Activated T-helper 1 cell treated with anti-CD3 and anti-CD28 coated beads, Interleukin-2, amount 50 U/mL, for 16 hours (primary cell): ENCODE data around the gene MOB3A.
"Not testable (repeated sequence)": the region's sequence is repeated elsewhere in the genome, so short reads cannot be mapped to it uniquely, and the experiment has no call there.

Experiments used
- DNase-seq, 2 donors: peaks; one replicate each; pipeline ENCODE4 v3.0.0-alpha.2; 2020; ENCODE audit warnings: low read depth in 1 of 2, low spot score in 1 of 2

Gene MOB3A

GRCh38 chr19:2096034-2096479, at the start of gene MOB3A:
TSS of gene MOB3A (minus strand) at chr19:2096326. CDS start at chr19:2078560, 17,766 bp downstream.
- DNase-seq = peak; percentile 67 to 80

DNA sequence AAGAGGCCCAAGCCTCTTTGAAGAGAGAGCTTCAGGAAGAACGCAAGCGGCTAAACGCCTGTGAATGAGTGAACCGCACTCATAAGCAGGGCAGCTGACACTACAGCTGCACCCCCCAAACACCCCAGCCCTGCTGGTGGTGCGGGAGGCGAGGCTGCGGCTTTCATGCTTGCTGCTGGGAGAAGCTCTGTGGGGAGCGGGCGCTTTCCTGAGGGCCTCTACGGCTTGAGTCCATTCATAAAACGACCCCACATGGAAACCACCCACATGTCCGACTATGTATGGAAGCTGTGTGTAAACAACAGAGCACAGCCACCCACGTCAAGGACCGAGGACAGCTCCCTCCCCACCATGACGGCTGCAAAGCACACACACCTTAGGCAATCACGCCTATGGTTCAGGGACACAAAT, 49.7 kb upstream of the MOB3A start:
- no peak for DNase-seq

DNA sequence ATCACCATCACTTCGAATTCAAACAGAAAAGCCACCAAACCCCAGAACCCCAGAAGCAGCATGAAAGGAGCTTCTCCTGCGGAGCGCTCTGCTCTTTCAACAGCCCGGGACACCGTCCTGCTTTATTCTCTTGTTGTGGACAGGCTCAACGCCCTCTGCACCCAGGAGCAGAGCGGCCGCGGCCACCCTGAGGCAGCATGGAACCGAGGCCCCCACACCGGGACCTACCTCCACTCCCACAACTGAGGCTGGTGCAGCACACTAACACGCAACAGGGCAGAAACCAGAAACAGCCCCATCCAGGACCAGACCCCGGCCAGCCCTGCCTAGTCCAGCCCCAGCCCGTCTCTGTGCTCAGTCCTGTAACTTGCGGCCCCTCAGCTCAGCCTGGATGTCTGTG, 48.1 kb upstream of the MOB3A start:
- DNase-seq = no peak

DNA sequence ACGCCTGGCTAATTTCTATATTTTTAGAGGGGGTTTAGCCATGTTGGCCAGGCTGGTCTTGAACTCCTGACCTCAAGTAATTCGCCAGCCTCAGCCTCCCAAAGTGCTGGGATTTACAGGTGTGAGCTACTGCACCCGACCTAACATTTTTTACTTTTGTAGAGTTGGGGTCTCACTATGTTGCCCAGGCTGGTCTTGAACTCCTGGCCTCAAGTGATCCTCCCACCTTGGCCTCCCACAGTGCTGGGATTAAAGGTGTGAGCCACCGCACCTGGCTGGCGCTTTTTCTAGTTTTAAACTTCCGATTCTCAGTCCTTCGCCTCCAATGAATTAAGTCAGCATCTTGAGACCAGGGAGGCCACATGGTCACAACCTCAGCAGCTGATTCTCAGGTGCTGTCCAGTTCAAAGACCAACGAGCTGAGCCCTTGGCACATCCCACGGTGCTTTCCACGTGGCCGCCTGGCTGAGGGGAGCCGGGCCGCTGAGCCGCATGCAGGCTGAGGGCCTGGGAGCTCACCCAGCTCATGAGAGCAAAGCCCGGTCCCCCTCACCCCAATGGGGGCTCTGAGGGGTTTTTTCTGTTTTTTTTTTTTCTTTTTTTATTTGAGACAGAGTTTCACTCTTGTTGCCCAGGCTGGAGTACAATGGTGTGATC, 46.2 kb upstream of the MOB3A start:
- no peak for DNase-seq

DNA sequence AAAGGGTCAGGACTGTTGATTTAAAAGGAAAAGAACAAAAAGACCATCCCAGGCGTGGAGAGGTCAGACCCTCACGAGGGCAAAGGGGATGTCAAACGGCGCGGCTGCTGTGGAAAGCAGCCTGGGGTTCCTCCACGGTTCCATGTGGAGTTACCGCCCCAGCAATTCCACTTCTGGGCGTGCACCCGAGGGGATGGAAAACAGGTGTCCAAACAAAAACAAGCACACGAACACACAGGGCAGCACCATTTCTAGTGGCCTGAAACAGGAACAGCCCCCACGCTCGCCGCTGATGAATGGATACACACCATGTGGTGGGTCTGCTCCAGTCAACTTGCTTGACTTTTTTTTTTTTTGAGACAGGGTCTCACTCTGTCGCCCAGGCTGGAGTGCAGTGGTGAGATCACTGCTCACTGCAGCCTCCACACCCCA, 44.0 kb upstream of the MOB3A start:
- no peak for DNase-seq

- DNase-seq = no peak
Observed at GRCh38 chr19:2139385-2140137, 43.4 kb upstream of the MOB3A start.

DNA sequence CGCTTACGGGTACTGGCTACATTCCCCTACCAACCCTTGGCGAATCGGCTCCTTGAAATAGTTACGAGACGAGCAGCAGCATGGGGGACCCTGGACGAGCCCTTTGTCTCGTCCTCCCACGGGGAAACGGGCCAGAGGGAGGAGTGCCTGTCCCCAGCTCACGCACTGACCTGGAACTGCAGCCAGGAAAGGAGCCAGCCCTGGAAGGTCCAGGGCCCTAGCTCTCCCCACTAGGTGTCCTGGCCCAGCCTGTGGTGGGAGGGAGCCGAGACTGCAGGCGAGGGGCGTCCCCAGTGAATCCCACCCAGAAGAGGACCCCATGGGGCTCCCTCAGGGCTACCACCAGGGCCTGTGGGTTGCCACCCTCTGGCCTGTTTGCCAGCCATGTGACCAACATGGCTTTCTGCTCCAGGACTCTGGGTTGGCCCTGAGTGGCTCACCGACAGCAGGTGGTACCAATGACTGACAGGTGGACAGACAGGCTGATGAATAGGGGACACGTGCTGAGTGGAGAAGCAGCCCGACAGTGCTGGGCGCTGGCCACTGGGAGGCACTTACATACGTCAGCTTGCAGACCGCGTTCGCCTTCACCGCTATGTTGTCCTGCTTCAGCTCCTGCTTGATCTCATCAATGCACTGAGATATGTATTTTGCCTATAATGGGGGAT, 42.1 kb upstream of the MOB3A start:
- DNase-seq = no peak

DNA sequence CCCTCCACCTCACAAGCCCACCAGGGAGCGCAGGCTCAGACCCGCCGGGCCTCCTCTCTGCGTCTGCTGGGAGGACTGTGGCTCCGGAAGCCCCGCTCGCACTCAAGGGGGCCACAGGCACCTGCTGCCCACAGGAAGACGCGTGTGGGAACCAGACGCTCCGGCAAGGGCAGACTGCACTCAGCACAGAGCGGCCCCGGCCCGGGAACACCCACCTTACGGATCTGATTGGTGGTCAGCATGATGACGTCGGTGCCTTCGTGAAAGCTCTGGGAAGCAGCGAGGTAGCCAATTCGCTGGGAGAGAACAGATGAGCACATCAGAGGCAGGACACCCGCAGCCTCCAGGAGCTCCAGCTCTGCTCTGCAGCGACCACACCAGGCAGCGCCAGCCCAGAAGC, 40.7 kb upstream of the MOB3A start:
- no peak for DNase-seq

DNA sequence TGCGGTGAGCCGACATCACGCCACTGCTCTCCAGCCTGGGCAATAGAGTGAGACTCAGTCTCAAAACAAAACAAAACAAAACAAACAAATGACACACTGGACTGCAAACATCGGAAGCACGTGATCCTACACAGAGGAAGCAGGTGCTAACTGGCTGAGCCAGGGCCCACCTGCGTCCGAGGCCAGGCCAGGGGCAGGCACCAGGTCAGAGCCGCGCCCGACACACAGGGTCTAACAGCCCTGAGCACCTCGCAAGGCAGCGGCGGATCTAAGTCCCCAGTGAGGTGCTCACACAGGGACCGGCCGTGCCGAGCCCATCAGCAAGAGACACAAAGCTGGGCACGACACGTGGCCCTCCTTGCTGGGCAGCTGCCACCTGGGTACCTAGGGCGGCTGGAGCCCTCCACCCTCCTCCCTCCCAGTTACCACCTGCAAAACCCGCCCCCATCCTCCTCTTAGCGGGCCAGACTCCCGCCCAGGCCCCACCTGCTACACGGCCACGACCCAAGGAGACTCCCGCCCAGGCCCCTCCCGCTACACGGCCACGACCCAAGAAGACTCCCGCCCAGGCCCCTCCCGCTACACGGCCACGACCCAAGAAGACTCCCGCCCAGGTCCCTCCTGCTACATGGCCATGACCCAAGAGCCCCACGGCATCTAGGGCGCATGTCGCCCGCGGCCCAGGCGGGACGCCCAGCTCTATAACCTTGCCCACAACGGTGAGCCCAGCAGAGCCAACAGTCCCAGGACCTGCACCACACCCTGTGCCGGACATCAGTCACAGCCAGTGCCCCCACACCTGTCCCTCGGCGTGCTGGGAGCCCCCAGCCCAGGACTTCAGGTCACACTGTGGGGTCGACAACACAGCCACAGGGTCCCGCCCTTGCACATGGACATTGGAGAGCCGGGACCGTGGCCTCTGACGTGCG, 39.6 kb upstream of the MOB3A start:
- no peak for DNase-seq

- no peak for DNase-seq
Observed at GRCh38 chr19:2132731-2133490, 36.8 kb upstream of the MOB3A start.

DNA sequence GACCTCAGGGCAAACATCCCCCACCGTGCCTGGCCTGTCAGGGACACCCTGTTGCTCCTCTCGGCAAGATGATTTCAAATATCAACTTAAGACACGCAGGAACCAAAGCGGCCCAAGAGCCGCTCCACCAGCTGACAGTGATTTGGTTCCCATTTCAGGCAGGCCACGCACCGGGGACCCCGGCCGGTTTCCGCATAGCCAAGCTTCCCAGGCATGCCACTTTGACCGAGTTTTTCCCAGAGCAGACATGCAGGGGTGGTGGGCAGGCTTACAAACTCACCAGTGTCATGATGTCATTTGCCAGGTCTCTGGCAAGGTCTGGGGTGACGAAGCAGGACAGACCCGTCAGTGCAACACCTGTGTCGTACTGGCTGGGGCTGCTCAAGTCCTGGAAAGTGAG, 36.1 kb upstream of the MOB3A start:
- DNase-seq = no peak

GRCh38 chr19:2131012-2131975, 35.2 kb upstream of the MOB3A start:
- not testable (repeated sequence) for DNase-seq

DNA sequence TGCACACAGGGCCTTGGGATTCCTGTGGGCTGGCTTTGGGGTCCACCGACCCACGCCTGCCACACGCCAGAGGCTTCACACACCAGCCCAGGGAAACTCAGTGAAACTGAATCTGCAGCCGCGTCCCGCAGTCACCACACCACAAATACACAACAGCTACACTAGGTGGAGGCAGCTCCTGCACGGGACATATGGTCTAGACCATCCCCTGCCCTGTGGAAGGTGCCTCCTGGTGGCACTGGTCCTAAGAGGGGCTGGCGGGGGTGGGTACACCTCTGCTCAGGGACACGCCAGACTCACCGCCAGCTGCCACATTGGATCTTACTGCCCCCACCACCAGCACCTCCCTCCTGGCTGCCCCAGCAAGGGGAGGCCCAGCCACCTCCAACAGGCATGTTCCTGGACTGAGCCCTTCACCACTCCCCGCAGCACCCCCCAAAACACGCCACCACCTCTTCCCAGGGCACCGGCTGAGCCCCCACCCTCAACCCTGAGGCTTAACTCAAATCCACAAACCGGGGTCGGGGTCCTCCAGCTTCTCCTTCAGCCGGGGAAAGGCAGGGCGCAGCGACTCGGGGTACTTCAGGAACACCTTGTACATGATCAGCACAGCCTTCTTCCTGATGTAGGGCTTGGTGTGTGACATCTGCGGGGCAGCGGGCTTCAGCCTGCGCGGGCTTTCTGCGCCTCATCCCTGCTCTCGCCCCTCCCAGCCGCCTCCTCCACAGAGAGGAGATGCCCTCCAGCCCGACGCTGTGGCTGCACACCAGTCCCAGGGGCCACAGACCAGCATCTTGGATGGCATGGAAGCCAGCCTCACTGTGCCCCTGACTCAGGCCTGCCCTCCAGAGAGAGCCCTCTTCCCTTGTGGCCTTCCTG, 34.0 kb upstream of the MOB3A start:
- no peak for DNase-seq

DNA sequence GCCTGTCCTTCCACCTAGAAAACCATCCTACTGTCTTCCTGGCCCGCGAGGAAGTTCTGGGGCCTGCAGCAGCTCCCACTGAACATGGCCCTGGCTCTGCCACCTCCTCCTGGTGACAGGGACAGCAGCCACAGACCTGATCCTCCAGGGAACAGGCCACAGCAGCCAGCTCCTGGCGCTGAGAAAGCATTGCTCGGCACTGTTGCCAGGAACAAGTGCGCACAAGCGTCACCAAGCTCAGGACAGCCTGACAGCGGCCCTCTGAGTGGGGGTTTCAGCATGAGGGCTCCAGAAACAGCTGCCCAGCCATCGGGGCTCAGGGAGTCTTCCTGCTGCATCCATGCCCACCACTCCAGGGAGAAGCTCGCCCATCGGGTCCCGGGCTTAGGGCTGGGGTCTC, 33.4 kb upstream of the MOB3A start:
- no peak for DNase-seq

DNA sequence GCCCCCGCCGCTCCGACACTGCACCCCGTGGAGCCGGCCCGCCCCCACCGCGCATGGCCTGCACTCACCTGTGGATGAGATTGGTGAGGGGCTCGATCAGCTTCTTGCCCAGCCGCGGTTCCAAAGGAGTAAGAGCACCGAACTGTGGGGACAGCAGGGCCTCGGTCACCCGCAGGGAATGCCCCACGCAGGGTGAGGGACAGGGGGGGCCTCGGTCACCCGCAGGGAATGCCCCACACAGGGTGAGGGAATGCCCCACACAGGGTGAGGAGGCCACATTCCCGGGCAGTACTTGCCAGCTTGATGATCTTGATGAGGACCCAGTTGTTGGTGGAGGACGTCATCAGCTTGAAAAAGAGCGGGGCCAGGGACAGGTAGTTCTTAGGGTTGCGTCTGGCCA, 32.9 kb upstream of the MOB3A start:
- DNase-seq = no peak

DNA sequence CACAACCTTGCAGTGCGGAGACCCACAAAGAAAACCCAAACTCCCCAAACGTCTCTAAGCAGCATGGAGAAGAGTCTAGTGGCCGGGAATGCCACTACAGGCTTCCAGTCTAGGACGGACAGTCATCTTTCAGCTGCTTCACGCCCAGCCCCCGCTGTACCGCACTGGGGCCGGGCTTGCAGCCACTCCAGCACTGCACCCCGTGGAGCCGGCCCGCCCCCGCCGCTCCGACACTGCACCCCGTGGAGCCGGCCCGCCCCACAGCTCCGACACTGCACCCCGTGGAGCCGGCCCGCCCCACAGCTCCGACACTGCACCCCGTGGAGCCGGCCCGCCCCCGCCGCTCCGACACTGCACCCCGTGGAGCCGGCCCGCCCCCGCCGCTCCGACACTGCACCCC, 32.1 kb upstream of the MOB3A start:
- DNase-seq = not testable (repeated sequence)

GRCh38 chr19:2127758-2128157, 31.6 kb upstream of the MOB3A start:
- DNase-seq = no peak

GRCh38 chr19:2126879-2127518, 30.9 kb upstream of the MOB3A start:
- no peak for DNase-seq
